ENCODE results near the gene HSPA9.

- TF ChIP-seq, protein P1, sequence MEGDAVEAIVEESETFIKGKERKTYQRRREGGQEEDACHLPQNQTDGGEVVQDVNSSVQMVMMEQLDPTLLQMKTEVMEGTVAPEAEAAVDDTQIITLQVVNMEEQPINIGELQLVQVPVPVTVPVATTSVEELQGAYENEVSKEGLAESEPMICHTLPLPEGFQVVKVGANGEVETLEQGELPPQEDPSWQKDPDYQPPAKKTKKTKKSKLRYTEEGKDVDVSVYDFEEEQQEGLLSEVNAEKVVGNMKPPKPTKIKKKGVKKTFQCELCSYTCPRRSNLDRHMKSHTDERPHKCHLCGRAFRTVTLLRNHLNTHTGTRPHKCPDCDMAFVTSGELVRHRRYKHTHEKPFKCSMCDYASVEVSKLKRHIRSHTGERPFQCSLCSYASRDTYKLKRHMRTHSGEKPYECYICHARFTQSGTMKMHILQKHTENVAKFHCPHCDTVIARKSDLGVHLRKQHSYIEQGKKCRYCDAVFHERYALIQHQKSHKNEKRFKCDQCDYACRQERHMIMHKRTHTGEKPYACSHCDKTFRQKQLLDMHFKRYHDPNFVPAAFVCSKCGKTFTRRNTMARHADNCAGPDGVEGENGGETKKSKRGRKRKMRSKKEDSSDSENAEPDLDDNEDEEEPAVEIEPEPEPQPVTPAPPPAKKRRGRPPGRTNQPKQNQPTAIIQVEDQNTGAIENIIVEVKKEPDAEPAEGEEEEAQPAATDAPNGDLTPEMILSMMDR (IDR thresholded peaks at IDR 0.05): no peak
- no peak for TF ChIP-seq POLR2A (IDR thresholded peaks at IDR 0.05)
Observed at GRCh38 chr5:138554143-138554542, 21.1 kb downstream of the HSPA9 start.

Data from uterus (tissue), 2 donors.